GM23248 (cell line): Measurements from ENCODE around the gene WDFY1.

Experiments
- EZH2 ChIP-seq: fragments of 200-600 bp; sonication (generic); IDR thresholded peaks from 2 replicates; pipeline ENCODE4 v1.6.1; 2018; ENCODE audit warnings: antibody characterized with exemption, mild to moderate bottlenecking; ENCODE audit not compliant: insufficient read depth, poor library complexity, severe bottlenecking
- EZH2phosphoT487 ChIP-seq: fragments of 200-600 bp; sonication (generic); IDR thresholded peaks from 2 replicates; pipeline ENCODE4 v1.6.1; 2018; ENCODE audit warnings: antibody characterized with exemption, moderate library complexity, mild to moderate bottlenecking, low read depth; ENCODE audit not compliant: insufficient read depth

DNA sequence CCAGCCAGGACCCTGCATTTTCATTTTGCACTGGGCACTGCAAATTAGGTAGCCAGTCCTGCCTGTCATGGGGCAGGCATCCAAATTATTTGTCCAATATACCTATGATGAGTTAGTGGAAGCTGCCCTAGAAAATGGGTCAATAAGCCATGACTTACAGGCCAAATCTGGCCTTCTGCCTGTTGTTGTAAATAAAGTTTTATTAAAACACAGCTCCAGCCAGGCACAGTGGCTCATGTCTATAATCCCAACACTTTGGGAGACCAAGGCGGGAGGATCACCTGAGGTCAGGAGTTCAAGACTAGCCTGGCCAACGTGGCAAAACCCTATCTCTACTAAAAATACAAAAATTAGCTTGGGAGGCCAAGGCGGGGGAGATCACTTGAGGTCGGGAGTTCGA, 116.0 kb downstream of the WDFY1 start:
- TF ChIP-seq EZH2phosphoT487 (no peak), EZH2 (no peak)
